Heart left ventricle (tissue), 16 donors: Measurements from ENCODE around the gene BRSK1. TPM values are rescaled to one million over a fixed set of nuclear protein-coding genes. Genes with fewer than 3 reads are reported as not detected.
A peak's percentile ranks its signal among the peaks of the same experiment; 100 is the strongest.

ENCODE experiments used
- ATAC-seq, 4 donors: fragments of 200-7000 bp; cut with Tn5 transposase; one replicate each; pipeline ENCODE4 v1.9.1; 2020 to 2022; ENCODE audit warnings: moderate library complexity in 4 of 4, mild to moderate bottlenecking in 3 of 4, moderate number of reproducible peaks in 1 of 4
- DNase-seq, 5 donors: peaks; one replicate each; pipeline ENCODE4 v3.0.0-alpha.2; 2020
- H3K27ac ChIP-seq, 12 donors: fragments of 200-600 bp; sonication (generic) in 4 of 12; one replicate each; pipeline versions ENCODE4 v1.5.0 to v1.8.0; 2016 to 2022; ENCODE audit warnings: mild to moderate bottlenecking in 2 of 12
- H3K27me3 ChIP-seq, 9 donors: fragments of 200-600 bp; sonication (generic) in 2 of 9; one replicate each; pipeline versions ENCODE4 v1.5.1 to v1.8.0; 2016 to 2022; ENCODE audit warnings: mild to moderate bottlenecking in 3 of 9
- H3K36me3 ChIP-seq, 9 donors: fragments of 200-600 bp; sonication (generic) in 2 of 9; one replicate each; pipeline versions ENCODE4 v1.5.0 to v1.8.0; 2018 to 2022; ENCODE audit warnings: mild to moderate bottlenecking in 2 of 9
- H3K4me1 ChIP-seq, 12 donors: fragments of 200-600 bp; sonication (generic) in 4 of 12; one replicate each; pipeline versions ENCODE4 v1.5.0 to v1.8.0; 2016 to 2022; ENCODE audit warnings: mild to moderate bottlenecking in 3 of 12
- H3K4me3 ChIP-seq, 12 donors: fragments of 200-600 bp; sonication (generic) in 4 of 12; one replicate each; pipeline versions ENCODE4 v1.5.0 to v1.8.0; 2017 to 2022; ENCODE audit warnings: mild to moderate bottlenecking in 9 of 12, moderate library complexity in 4 of 12
- H3K9me3 ChIP-seq, 12 donors: fragments of 200-600 bp; sonication (generic) in 4 of 12; one replicate each; pipeline versions ENCODE4 v1.5.0 to v1.8.0; 2016 to 2022; ENCODE audit warnings: mild to moderate bottlenecking in 1 of 12
- CTCF ChIP-seq, 12 donors: fragments of 200-600 bp; sonication (generic) in 4 of 12; IDR thresholded peaks; one replicate each; pipeline versions ENCODE4 v1.5.0 to v1.8.0; 2018 to 2022; ENCODE audit warnings: antibody characterized with exemption in 12 of 12, mild to moderate bottlenecking in 5 of 12
- POLR2A ChIP-seq, 2 donors: fragments of 450-650 bp; IDR thresholded peaks; one replicate each; pipeline ENCODE4 v1.6.1; 2017; ENCODE audit warnings: antibody characterized with exemption in 2 of 2, mild to moderate bottlenecking in 2 of 2, moderate library complexity in 2 of 2
- WGBS, 4 donors: extraction: QIAGEN DNeasy Blood & Tissue Kit in 2 of 4; methylation state at CpG; one replicate each; pipeline versions ENCODE4 v1.1.5 to v1.1.7; 2013 to 2018; 5-methylcytosine and 5-hydroxymethylcytosine counted together
- intact Hi-C, 10 donors: fragments of 100-400 bp; cut with DNase I; formaldehyde crosslinking; loops; one replicate each; pipeline versions ENCODE4 v1.11.1 to v1.14.2; 2022
- polyA plus RNA-seq, 2 donors: library from polyadenylated mRNA; stranded (reverse); fragments of 200-250 nt; gene quantifications; one replicate each; pipeline ENCODE4 v1.2.3, GENCODE V29; 2013
- total RNA-seq, 9 donors: library from RNA; depleted of rRNA in 2 of 9; stranded (reverse); fragments of >200 nt in 2 of 9; fragmentation: NEBNext Ultra II Directional in 3 of 9; extraction: Animal tissue kit (Norgen Biotek cat#: 25700) in 3 of 9; gene quantifications; one replicate each; pipeline versions ENCODE4 v1.1.0 to v1.2.4, GENCODE V29; 2016 to 2023
- donor health status: ischemic (EF 13 %, LVEDD 7.1; RV severe dilation, severe dysfunction).
- donor health status: healthy with polysubstance abuse.
- donor health status: DM: no; HTN: yes; CAD: no.
- donor health status: DM: no; HTN: no; CAD: no.
- donor health status: ischemic (EF 25% LVEDD 6.9; RV normal size, moderate dysfunction).
- donor health status: ischemic (EF 25% LVEDD 5.7; RV mildly dilated, moderate dysfunction).
- donor health status: healthy.
- donor health status: DM: yes; HTN: yes; CAD: no.
- donor health status: ischemic (EF 35%, LVEDD 5.7; RV mildly dilated, moderate dysfunction).
- donor health status: nonischemic (EF 11% LVEDD 7.7; RV severe dilation, severe dysfunction).
- donor health status: DM: yes; HTN: yes; CAD: no.
- donor health status: PGD.
- donor health status: ischemic (EF 29% LVEDD 5.4; RV normal size, mild dysfunction).
- donor health status: nonischemic (EF 23%, LVEDD 6.1; RV moderate dilation, normal function).

Gene BRSK1
- total and polyA plus RNA-seq, 11 donors, result 1.6 to 7.4 (median 2.1) TPM

- Histone ChIP-seq H3K36me3 (peaks cover 0 to 33% (median 15%) of the 10 kb centered on the region in 9 donors), H3K9me3 (no peaks in the 10 kb centered on the region), H3K27ac (no peak overlapping the region), H3K27me3 (peaks cover 0 to 7% (median 0%) of the 10 kb centered on the region in 9 donors), H3K4me3 (no peak overlapping the region), H3K4me1 (peaks cover 0 to 23% (median 12%) of the 10 kb centered on the region in 12 donors)
- intact Hi-C loops, result loop anchor here in 1 of 10 donors (2.0 kb wide), 1 partner anchor 36 kb away; no protein-coding TSS in a partner anchor
- TF ChIP-seq POLR2A (IDR thresholded peaks at IDR 0.05) (no peak), CTCF (IDR thresholded peaks at IDR 0.05) (no peak)
- no peak for ATAC-seq
- no peak for DNase-seq
- 81 to 91% (median 90%) methylated on average over 18 to 22 of the region's 22 CpGs for WGBS, 4 donors
These were observed 61.5 kb downstream of the BRSK1 start for GRCh38 chr19:55345101-55345817.

GRCh38 chr19:55345818-55346724 is 62.3 kb downstream of the BRSK1 start:
- intact Hi-C loops, result loop anchor here in 1 of 10 donors (2.0 kb wide), 1 partner anchor 35 kb away; no protein-coding TSS in a partner anchor
- ATAC-seq (peak in 3 of 4 donors; percentile 26 to 38 (median 27)), DNase-seq (peak; percentile 32 to 75 (median 52))
- no peak overlapping the region for H3K27ac ChIP-seq
- H3K36me3 ChIP-seq, result peaks cover 0 to 33% (median 15%) of the 10 kb centered on the region in 9 donors
- WGBS, 4 donors, result 85 to 87% (median 86%) methylated on average over 35 to 43 of the region's 43 CpGs
- peaks cover 0 to 15% (median 0%) of the 10 kb centered on the region in 9 donors for H3K27me3 ChIP-seq
- H3K9me3 ChIP-seq, result no peaks in the 10 kb centered on the region
- peaks cover 0 to 15% (median 5%) of the 10 kb centered on the region in 12 donors for H3K4me1 ChIP-seq
- no peak overlapping the region for H3K4me3 ChIP-seq
- no peak for TF ChIP-seq CTCF (IDR thresholded peaks at IDR 0.05)
- TF ChIP-seq POLR2A (IDR thresholded peaks at IDR 0.05), result no peak

GRCh38 chr19:55346725-55347441 is 63.1 kb downstream of the BRSK1 start:
- H3K9me3 ChIP-seq, result no peaks in the 10 kb centered on the region
- H3K4me3 ChIP-seq, result no peak overlapping the region
- TF ChIP-seq POLR2A (IDR thresholded peaks at IDR 0.05), result no peak
- no peak for TF ChIP-seq CTCF (IDR thresholded peaks at IDR 0.05)
- H3K27ac ChIP-seq, result no peak overlapping the region
- peaks cover 0 to 31% (median 15%) of the 10 kb centered on the region in 9 donors for H3K36me3 ChIP-seq
- peaks cover 0 to 8% (median 0%) of the 10 kb centered on the region in 12 donors for H3K4me1 ChIP-seq
- no peak for ATAC-seq
- intact Hi-C loops, result no loop called here
- 89 to 96% (median 89%) methylated on average over 20 to 41 of the region's 41 CpGs for WGBS, 4 donors
- peaks cover 0 to 23% (median 8%) of the 10 kb centered on the region in 9 donors for H3K27me3 ChIP-seq
- no peak for DNase-seq
